Coronary artery (tissue), 2 donors: ENCODE results near the gene OAS2.
"Not testable (repeated sequence)": the region's sequence is repeated elsewhere in the genome, so short reads cannot be mapped to it uniquely, and the experiment has no call there.

ENCODE experiments used
- DNase-seq: peaks from one replicate; pipeline ENCODE4 v3.0.0-alpha.2; 2017; ENCODE audit warnings: low spot score
- H3K27ac ChIP-seq, 2 donors: fragments of 200-600 bp; sonication (generic); one replicate each; pipeline ENCODE4 v1.5.1; 2016 to 2019
- H3K4me3 ChIP-seq: fragments of 200-600 bp; sonication (generic); 2 replicates; pipeline ENCODE4 v1.5.1; 2016; ENCODE audit warnings: mild to moderate bottlenecking, moderate library complexity
- TF ChIP-seq, protein P1 (sequence below): fragments of 200-600 bp; sonication (generic); IDR thresholded peaks from one replicate; pipeline ENCODE4 v1.5.1; 2019; ENCODE audit warnings: antibody characterized with exemption

The OAS2 gene

GRCh38 chr12:112950701-112951100 lies 27.6 kb upstream of the OAS2 start:
- H3K4me3 ChIP-seq, result no peak overlapping the region
- TF ChIP-seq, protein P1, sequence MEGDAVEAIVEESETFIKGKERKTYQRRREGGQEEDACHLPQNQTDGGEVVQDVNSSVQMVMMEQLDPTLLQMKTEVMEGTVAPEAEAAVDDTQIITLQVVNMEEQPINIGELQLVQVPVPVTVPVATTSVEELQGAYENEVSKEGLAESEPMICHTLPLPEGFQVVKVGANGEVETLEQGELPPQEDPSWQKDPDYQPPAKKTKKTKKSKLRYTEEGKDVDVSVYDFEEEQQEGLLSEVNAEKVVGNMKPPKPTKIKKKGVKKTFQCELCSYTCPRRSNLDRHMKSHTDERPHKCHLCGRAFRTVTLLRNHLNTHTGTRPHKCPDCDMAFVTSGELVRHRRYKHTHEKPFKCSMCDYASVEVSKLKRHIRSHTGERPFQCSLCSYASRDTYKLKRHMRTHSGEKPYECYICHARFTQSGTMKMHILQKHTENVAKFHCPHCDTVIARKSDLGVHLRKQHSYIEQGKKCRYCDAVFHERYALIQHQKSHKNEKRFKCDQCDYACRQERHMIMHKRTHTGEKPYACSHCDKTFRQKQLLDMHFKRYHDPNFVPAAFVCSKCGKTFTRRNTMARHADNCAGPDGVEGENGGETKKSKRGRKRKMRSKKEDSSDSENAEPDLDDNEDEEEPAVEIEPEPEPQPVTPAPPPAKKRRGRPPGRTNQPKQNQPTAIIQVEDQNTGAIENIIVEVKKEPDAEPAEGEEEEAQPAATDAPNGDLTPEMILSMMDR, result no peak
- DNase-seq, result no peak
- H3K27ac ChIP-seq, result no peak overlapping the region

GRCh38 chr12:112957125-112957524 lies 21.2 kb upstream of the OAS2 start:
- not testable (repeated sequence) for H3K4me3 ChIP-seq, H3K27ac ChIP-seq, DNase-seq

- TF ChIP-seq, protein P1, result no peak
- DNase-seq, result no peak
- H3K27ac ChIP-seq, result no peak overlapping the region
- H3K4me3 ChIP-seq, result no peak overlapping the region
These were observed 17.2 kb upstream of the OAS2 start for GRCh38 chr12:112961074-112961473.

- TF ChIP-seq, protein P1, result no peak
- no peak overlapping the region for H3K4me3 ChIP-seq
- no peak overlapping the region for H3K27ac ChIP-seq
- no peak for DNase-seq
These were observed 16.8 kb upstream of the OAS2 start for GRCh38 chr12:112961536-112961935.

DNA sequence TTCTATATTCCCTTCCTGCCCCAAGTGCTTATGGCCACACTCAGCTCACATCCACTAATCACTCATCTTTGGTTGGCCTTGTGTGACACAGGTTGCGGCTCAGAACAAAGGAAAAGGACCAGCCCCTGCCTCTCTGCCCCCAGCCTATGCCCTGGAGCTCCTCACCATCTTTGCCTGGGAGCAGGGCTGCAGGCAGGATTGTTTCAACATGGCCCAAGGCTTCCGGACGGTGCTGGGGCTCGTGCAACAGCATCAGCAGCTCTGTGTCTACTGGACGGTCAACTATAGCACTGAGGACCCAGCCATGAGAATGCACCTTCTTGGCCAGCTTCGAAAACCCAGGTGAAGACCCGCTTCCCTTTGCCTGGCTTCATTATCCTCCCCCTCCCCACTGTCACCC lies 15.8 kb upstream of the OAS2 start:
- peak; percentile 17 for DNase-seq
- TF ChIP-seq, protein P1, result no peak
- Histone ChIP-seq H3K4me3 (no peak overlapping the region), H3K27ac (no peak overlapping the region)

DNA sequence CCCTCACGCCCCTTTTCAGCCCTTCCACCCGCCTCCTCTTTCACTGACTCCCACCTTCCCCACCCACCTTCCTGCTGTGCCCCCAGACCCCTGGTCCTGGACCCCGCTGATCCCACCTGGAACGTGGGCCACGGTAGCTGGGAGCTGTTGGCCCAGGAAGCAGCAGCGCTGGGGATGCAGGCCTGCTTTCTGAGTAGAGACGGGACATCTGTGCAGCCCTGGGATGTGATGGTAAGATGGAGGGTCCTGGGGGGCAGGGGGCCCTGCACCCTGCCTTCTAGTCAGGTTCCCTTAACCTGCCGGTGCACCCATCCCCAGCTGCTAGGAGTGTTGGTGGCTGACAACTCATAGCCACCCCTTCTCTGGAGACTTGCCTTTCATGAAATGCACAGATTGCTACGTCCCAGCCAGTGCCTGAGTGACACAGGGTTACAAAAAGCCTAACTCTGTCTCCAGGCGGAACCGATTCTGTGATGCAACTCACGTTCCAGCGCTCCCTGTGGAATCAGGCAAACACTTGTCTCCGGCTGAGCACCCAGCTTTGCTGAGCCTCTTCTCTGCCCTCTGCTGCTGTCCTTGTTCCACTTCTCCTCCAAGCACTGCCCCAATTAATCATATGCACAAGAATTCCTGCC lies 15.0 kb upstream of the OAS2 start:
- Histone ChIP-seq H3K27ac (no peak overlapping the region), H3K4me3 (no peak overlapping the region)
- no peak for DNase-seq
- TF ChIP-seq, protein P1, result no peak

DNA sequence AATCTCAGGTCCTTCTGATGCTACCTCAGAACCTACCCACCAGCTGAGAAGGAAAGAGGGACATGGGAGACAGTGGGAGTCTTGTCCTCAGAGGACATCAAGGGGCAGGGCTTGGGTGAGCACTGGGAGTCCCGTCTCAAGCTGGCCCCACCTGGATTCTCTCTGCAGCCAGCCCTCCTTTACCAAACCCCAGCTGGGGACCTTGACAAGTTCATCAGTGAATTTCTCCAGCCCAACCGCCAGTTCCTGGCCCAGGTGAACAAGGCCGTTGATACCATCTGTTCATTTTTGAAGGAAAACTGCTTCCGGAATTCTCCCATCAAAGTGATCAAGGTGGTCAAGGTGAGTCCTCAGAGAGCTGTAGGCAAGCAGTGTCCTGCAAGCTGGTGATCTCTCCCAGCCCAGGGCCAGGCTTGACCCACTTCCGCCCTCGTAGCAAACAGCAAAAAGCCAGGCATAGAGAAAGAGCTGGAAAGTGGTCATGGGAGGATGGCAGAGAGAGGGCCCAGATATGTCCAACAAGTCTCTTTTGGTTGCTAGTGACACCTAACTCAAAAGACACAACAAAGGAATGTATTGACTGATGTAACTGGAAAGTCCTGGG lies 14.2 kb upstream of the OAS2 start:
- Histone ChIP-seq H3K27ac (no peak overlapping the region), H3K4me3 (no peak overlapping the region)
- DNase-seq, result no peak
- TF ChIP-seq, protein P1, result no peak
